Lower lobe of right lung (tissue), 2 donors: ENCODE results near the gene MLLT10. TPM values are rescaled to one million over a fixed set of nuclear protein-coding genes. Genes with fewer than 3 reads are reported as not detected.
A peak's percentile ranks its signal among the peaks of the same experiment; 100 is the strongest.

Experiments used
- ATAC-seq, 2 donors: fragments of 200-7000 bp; cut with Tn5 transposase; one replicate each; pipeline ENCODE4 v1.9.1; 2020 to 2022; ENCODE audit warnings: mild to moderate bottlenecking in 2 of 2, moderate library complexity in 2 of 2
- DNase-seq: peaks from one replicate; pipeline ENCODE4 v3.0.0-alpha.2; 2020
- H3K27ac ChIP-seq: fragments of 200-600 bp; one replicate; pipeline ENCODE4 v1.8.0; 2022
- H3K27me3 ChIP-seq: fragments of 200-600 bp; one replicate; pipeline ENCODE4 v1.8.0; 2022; ENCODE audit warnings: low read depth
- H3K36me3 ChIP-seq: fragments of 200-600 bp; one replicate; pipeline ENCODE4 v1.8.0; 2022; ENCODE audit warnings: mild to moderate bottlenecking
- H3K4me1 ChIP-seq: fragments of 200-600 bp; one replicate; pipeline ENCODE4 v1.8.0; 2022
- H3K4me3 ChIP-seq: fragments of 200-600 bp; one replicate; pipeline ENCODE4 v1.8.0; 2022; ENCODE audit warnings: mild to moderate bottlenecking
- H3K9me3 ChIP-seq: fragments of 200-600 bp; one replicate; pipeline ENCODE4 v1.8.0; 2022
- intact Hi-C: fragments of 100-400 bp; cut with DNase I; formaldehyde crosslinking; loops from one replicate; pipeline ENCODE4 v1.11.0; 2022
- total RNA-seq: library from RNA; stranded (reverse); fragmentation: NEBNext Ultra II Directional; extraction: Animal tissue kit (Norgen Biotek cat#: 25700); gene quantifications from one replicate; pipeline ENCODE4 v1.2.1, GENCODE V29; 2021
- TF ChIP-seq, protein P1 (sequence below): fragments of 200-600 bp; IDR thresholded peaks from one replicate; pipeline ENCODE4 v1.8.0; 2022; ENCODE audit warnings: antibody characterized with exemption, mild to moderate bottlenecking
- donor health status: DM: no; HTN: yes; CAD: no; lungs with severe emphysema.

The MLLT10 gene
- total RNA-seq, 1 donor from 2014 or later, result 48.8 TPM

DNA sequence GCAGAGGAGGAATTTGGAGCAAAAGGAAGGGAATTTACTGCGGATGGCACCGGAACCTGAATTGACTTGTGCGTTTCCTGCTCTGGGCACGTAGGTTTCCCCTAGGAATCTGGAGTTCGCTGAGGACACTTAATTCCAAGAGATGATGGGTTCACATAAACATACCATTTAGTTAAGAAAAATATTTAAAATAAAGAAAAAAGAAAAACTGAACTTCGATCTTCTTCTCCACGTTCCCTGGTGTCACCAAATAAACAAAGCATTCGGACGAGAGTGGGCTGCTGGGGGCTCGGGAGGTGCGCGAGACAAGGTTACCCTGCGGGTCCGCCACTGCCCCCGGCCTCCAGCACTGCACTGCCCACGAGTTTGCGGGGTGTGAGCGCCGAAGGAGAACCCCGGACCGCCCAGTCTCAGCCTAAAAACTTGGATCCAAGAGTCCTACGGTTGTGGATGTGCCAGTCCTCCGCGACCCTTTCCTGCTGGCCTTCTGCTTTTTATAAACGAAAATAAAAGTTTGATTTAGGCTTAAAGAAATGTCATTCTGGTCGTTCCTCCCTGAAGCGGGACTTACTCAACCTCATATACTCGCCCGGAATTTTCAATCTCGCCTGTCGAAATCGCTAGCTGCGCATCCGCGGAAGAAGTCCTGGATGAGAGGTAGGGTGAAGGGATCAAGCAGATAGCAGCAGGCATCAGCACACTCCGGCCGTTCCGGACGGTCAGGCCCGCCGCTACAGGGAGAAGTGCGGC is 38.9 kb upstream of the MLLT10 start:
- DNase-seq (no peak), ATAC-seq (peak; percentile 5 to 7)
- H3K4me3 ChIP-seq, result peak overlapping the region; percentile 79
- peaks cover 29% of the 10 kb centered on the region for H3K27me3 ChIP-seq
- intact Hi-C loops, result loop anchor here (10.0 kb wide), 1 partner anchor 110 kb away; no protein-coding TSS in a partner anchor
- no peaks in the 10 kb centered on the region for H3K9me3 ChIP-seq
- H3K27ac ChIP-seq, result peak overlapping the region; percentile 40
- H3K36me3 ChIP-seq, result no peaks in the 10 kb centered on the region
- TF ChIP-seq, protein P1, sequence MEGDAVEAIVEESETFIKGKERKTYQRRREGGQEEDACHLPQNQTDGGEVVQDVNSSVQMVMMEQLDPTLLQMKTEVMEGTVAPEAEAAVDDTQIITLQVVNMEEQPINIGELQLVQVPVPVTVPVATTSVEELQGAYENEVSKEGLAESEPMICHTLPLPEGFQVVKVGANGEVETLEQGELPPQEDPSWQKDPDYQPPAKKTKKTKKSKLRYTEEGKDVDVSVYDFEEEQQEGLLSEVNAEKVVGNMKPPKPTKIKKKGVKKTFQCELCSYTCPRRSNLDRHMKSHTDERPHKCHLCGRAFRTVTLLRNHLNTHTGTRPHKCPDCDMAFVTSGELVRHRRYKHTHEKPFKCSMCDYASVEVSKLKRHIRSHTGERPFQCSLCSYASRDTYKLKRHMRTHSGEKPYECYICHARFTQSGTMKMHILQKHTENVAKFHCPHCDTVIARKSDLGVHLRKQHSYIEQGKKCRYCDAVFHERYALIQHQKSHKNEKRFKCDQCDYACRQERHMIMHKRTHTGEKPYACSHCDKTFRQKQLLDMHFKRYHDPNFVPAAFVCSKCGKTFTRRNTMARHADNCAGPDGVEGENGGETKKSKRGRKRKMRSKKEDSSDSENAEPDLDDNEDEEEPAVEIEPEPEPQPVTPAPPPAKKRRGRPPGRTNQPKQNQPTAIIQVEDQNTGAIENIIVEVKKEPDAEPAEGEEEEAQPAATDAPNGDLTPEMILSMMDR, result no peak
- peaks cover 37% of the 10 kb centered on the region for H3K4me1 ChIP-seq

DNA sequence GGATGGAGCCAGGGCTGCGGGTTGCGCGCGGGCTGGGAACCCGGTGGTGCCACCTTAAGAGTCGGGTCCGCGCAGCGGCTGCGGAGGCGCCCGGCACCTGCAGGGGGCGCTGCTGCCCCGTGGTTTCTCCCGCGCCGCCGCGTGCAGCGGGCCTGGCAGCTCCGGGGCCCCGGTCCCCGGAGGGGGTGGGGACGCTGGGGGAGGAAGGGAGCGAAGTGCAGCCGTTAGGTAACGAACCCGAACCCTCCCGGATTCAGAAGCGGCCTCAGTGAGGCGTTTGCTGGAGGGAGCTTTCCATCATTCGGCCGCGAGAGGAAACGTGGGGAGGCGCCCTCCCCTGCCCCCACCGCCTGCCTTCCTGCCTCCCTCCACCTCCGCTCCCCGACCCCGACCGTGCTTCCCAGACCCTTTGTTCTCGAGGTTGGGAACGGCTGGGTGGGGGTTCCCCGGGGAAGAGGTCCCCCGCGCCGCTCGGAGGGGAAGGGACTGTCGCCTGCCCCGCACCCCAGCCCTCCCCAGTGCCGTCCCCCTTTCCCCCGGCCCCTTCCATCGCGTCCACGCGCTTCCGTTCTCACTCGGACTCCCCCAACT is 38.2 kb upstream of the MLLT10 start:
- TF ChIP-seq, protein P1, result peak; percentile 99
- peak overlapping the region; percentile 79 for H3K4me3 ChIP-seq
- intact Hi-C loops, result loop anchor here (10.0 kb wide), 1 partner anchor 109 kb away; no protein-coding TSS in a partner anchor
- H3K27ac ChIP-seq, result peak overlapping the region; percentile 53
- no peaks in the 10 kb centered on the region for H3K9me3 ChIP-seq
- peaks cover 41% of the 10 kb centered on the region for H3K4me1 ChIP-seq
- DNase-seq (peak; percentile 89), ATAC-seq (peak; percentile 92 to 96)
- H3K36me3 ChIP-seq, result no peaks in the 10 kb centered on the region
- H3K27me3 ChIP-seq, result peaks cover 33% of the 10 kb centered on the region

DNA sequence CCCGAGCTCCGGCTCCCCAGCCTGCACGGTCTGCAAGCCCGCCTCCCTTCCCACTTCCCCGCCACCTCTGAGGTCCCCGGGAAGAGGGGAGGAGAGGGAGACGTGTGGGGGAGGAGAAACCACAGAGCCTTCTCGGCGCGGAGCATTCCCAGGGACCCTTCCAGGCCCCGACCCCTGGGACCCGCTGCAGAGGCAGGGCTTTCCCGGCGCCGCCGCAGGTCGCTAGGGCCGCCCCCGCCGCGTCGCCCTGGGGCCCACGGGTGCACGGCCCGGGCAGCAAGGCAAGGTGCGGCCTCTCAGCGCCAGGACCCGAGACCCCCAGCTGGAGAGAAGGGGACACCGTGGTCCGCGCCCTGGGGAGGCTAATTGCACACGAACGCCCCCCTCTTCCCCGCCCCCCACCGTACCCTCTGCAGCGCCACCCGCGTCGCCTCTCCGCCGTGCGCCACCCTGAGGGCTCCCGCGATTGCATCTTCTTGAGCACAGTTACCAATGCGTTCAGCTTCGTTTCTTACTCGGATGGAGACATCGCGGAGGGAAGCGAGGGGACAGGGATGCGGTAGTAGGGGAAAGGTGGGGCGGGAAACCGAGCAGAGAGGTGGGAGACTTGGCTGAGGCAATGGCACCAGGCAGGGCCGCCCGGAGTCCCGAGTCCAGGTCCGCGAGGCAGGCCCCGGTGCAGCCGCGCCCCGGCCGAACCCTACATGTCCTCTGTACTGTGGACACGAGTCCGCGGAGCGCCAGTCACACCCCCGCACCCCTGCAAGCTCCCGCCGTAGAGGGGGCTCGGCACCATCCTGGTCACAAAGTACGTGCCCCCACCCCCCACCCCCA is 37.5 kb upstream of the MLLT10 start:
- TF ChIP-seq, protein P1, result peak; percentile 20
- H3K4me1 ChIP-seq, result peaks cover 41% of the 10 kb centered on the region
- peak; percentile 69 for ATAC-seq
- DNase-seq, result peak; percentile 63
- peaks cover 33% of the 10 kb centered on the region for H3K27me3 ChIP-seq
- no peaks in the 10 kb centered on the region for H3K36me3 ChIP-seq
- intact Hi-C loops, result loop anchor here (10.0 kb wide), 1 partner anchor 108 kb away; no protein-coding TSS in a partner anchor
- H3K27ac ChIP-seq, result peak overlapping the region; percentile 53
- no peaks in the 10 kb centered on the region for H3K9me3 ChIP-seq
- peak overlapping the region; percentile 79 for H3K4me3 ChIP-seq

DNA sequence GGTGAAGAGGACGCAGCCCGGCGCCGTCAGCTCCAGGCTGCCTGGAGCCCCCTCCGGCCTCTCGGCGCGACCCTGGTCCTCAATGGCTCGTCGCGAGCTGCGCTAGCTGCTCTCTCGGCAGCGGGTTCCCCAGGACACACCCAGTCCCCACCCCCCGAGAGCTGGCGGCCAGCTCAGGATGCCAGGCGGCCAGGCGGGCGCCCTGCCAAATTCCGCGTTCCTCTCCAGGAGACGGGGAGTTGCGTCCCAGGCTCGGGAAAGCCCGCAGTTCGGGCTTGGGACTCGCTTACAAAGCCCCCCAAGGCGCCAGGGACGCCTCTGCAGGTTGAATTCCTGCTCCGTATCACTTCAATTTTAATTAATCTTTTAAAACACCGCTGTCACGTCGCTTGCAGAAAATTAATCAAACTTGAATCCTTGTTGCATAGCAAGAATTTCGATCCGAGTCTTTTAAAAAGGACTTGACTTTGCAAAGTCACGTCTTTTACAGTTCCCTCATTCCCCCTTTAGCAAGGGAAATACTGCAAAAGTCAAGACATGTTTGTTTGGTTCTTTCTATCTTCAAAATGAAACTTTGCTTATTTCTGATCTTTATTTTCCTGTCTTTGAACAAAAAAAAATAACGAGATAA is 36.7 kb upstream of the MLLT10 start:
- Histone ChIP-seq H3K9me3 (no peaks in the 10 kb centered on the region), H3K4me3 (peak overlapping the region; percentile 79), H3K36me3 (no peaks in the 10 kb centered on the region), H3K4me1 (peaks cover 41% of the 10 kb centered on the region), H3K27me3 (peaks cover 33% of the 10 kb centered on the region), H3K27ac (peak overlapping the region; percentile 53)
- intact Hi-C loops, result loop anchor here (10.0 kb wide), 1 partner anchor 108 kb away; no protein-coding TSS in a partner anchor
- TF ChIP-seq, protein P1, result no peak
- peak; percentile 76 to 79 for ATAC-seq
- DNase-seq, result peak; percentile 95

DNA sequence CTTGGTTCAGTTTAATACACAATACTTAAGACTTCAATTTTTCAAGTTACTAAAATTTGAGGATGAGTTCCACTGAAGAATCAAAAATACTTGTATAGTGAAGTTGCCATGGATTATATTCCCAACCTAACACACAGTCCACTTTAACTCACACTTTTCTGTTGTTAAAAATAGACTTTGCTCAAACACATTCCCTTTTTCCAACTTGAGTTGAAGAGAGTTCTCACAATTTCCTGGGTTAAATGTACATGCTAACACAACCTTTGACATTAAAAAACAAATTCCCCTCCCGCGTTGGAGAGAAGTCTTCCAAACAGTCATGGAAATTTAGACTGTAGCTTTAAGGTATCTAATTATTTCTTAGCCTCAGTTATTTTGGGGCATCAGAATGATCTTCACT is 35.7 kb upstream of the MLLT10 start:
- Histone ChIP-seq H3K4me3 (no peak overlapping the region), H3K36me3 (no peaks in the 10 kb centered on the region), H3K9me3 (no peaks in the 10 kb centered on the region), H3K27me3 (peaks cover 33% of the 10 kb centered on the region), H3K27ac (no peak overlapping the region), H3K4me1 (peaks cover 41% of the 10 kb centered on the region)
- intact Hi-C loops, result loop anchor here (10.0 kb wide), 1 partner anchor 106 kb away; no protein-coding TSS in a partner anchor
- ATAC-seq (no peak), DNase-seq (no peak)
- TF ChIP-seq, protein P1, result no peak
